HEK293 (cell line): ENCODE data around the gene TMEM132A.

ENCODE experiments used
- CTCF ChIA-PET: fragments of 350-600 bp; formaldehyde crosslinking; extraction: SDS; loops from one replicate; lab custom pipeline; 2021; ENCODE audit warnings: antibody characterized with exemption; lab: Yijun Ruan, JAX
- POLR2A ChIA-PET: fragments of 300-600 bp; formaldehyde crosslinking; extraction: SDS; loops from one replicate; lab custom pipeline; 2020; ENCODE audit warnings: antibody characterized with exemption, inconsistent platforms; lab: Yijun Ruan, JAX
- H3K27ac ChIP-seq: fragments of 200-500 bp; sonication (Bioruptor generic); 2 replicates; pipeline ENCODE4 v1.5.1; 2014; ENCODE audit warnings: low read depth, low read length, control low read depth, inconsistent platforms; ENCODE audit errors: extremely low read depth
- H3K36me3 ChIP-seq, 2 experiments: fragments of 200-500 bp in 1 of 2; sonication (Bioruptor generic) in 1 of 2; 1 replicate in 1 of 2; 2 replicates in 1 of 2; pipeline ENCODE4 v1.5.1; 2014 to 2017; ENCODE audit warnings: inconsistent platforms in 2 of 2, low read length in 2 of 2; ENCODE audit not compliant: control insufficient read depth in 2 of 2, insufficient read depth in 1 of 2
- H3K4me1 ChIP-seq: fragments of 200-500 bp; sonication (Bioruptor generic); 2 replicates; pipeline ENCODE4 v1.5.1; 2014; ENCODE audit warnings: mild to moderate bottlenecking, low read length, inconsistent platforms; ENCODE audit not compliant: control insufficient read depth, insufficient read depth
- H3K4me3 ChIP-seq: 2 replicates; pipeline ENCODE4 v1.5.1; 2011; ENCODE audit warnings: low read depth, mild to moderate bottlenecking, control low read depth, low read length, moderate library complexity
- H3K9me3 ChIP-seq: fragments of 200-500 bp; sonication (Bioruptor generic); 2 replicates; pipeline ENCODE4 v1.5.1; 2014; ENCODE audit warnings: low read depth, low read length, inconsistent platforms; ENCODE audit not compliant: control insufficient read depth, insufficient read depth
- GFI1B ChIP-seq: fragments of 450-650 bp; formaldehyde crosslinking; IDR thresholded peaks from 2 replicates; pipeline ENCODE4 v1.5.1; 2016; ENCODE audit warnings: missing biosample characterization, missing genetic modification characterization
- GLI2 ChIP-seq: fragments of 450-650 bp; formaldehyde crosslinking; IDR thresholded peaks from 2 replicates; pipeline ENCODE4; 2017; ENCODE audit warnings: missing biosample characterization, missing genetic modification characterization, low read depth, borderline replicate concordance
- KLF8 ChIP-seq: fragments of 450-650 bp; formaldehyde crosslinking; IDR thresholded peaks from 2 replicates; pipeline ENCODE4 v1.5.1; 2016; ENCODE audit warnings: missing biosample characterization, missing genetic modification characterization
- MZF1 ChIP-seq: fragments of 450-650 bp; formaldehyde crosslinking; IDR thresholded peaks from 2 replicates; pipeline ENCODE4 v1.5.1; 2017; ENCODE audit warnings: missing biosample characterization, missing genetic modification characterization, borderline replicate concordance
- ZIC2 ChIP-seq: fragments of 450-650 bp; formaldehyde crosslinking; IDR thresholded peaks from 2 replicates; pipeline ENCODE4 v1.5.1; 2016; ENCODE audit warnings: missing biosample characterization, missing genetic modification characterization
- ZNF174 ChIP-seq: fragments of 450-650 bp; formaldehyde crosslinking; IDR thresholded peaks from 2 replicates; pipeline ENCODE4 v1.5.0; 2017; ENCODE audit warnings: missing biosample characterization, mild to moderate bottlenecking, missing genetic modification characterization
- ZNF175 ChIP-seq: fragments of 450-650 bp; formaldehyde crosslinking; IDR thresholded peaks from 2 replicates; pipeline ENCODE4 v1.5.1; 2016; ENCODE audit warnings: missing biosample characterization, missing genetic modification characterization
- ZNF311 ChIP-seq: fragments of 450-650 bp; formaldehyde crosslinking; IDR thresholded peaks from 2 replicates; pipeline ENCODE4 v1.5.1; 2017; ENCODE audit warnings: missing biosample characterization, missing genetic modification characterization, borderline replicate concordance
- ZNF324 ChIP-seq: fragments of 450-650 bp; formaldehyde crosslinking; IDR thresholded peaks from 2 replicates; pipeline ENCODE4 v1.5.1; 2016; ENCODE audit warnings: missing biosample characterization, missing genetic modification characterization
- ZNF394 ChIP-seq: fragments of 450-650 bp; formaldehyde crosslinking; IDR thresholded peaks from 2 replicates; pipeline ENCODE4 v1.5.1; 2016; ENCODE audit warnings: missing biosample characterization, missing genetic modification characterization, mild to moderate bottlenecking, moderate library complexity, borderline replicate concordance
- ZNF416 ChIP-seq: fragments of 450-650 bp; formaldehyde crosslinking; IDR thresholded peaks from 2 replicates; pipeline ENCODE4 v1.5.1; 2016; ENCODE audit warnings: missing biosample characterization, missing genetic modification characterization
- ZNF449 ChIP-seq: fragments of 450-650 bp; formaldehyde crosslinking; IDR thresholded peaks from 2 replicates; pipeline ENCODE4 v1.5.1; 2017; ENCODE audit warnings: missing biosample characterization, mild to moderate bottlenecking, missing genetic modification characterization, moderate library complexity
- ZNF600 ChIP-seq: fragments of 450-650 bp; formaldehyde crosslinking; IDR thresholded peaks from 2 replicates; pipeline ENCODE4 v1.5.1; 2016; ENCODE audit warnings: missing biosample characterization, missing genetic modification characterization
- ZNF654 ChIP-seq: fragments of 450-650 bp; formaldehyde crosslinking; IDR thresholded peaks from 2 replicates; pipeline ENCODE4 v1.5.1; 2016; ENCODE audit warnings: low read depth, missing biosample characterization, missing genetic modification characterization
- ZNF677 ChIP-seq: fragments of 450-650 bp; IDR thresholded peaks from 2 replicates; pipeline ENCODE4 v1.5.0; 2018; ENCODE audit warnings: missing biosample characterization, mild to moderate bottlenecking, missing genetic modification characterization, moderate library complexity
- ZSCAN18 ChIP-seq: fragments of 450-650 bp; formaldehyde crosslinking; IDR thresholded peaks from 2 replicates; pipeline ENCODE4 v1.5.1; 2016; ENCODE audit warnings: missing biosample characterization, missing genetic modification characterization
- TF ChIP-seq, protein P1 (sequence below): fragments of 450-650 bp; IDR thresholded peaks from 2 replicates; pipeline ENCODE4 v1.5.1; 2018; ENCODE audit warnings: missing biosample characterization, mild to moderate bottlenecking, missing genetic modification characterization
- TF ChIP-seq, protein P2 (sequence below): sonication (generic); formaldehyde crosslinking; IDR thresholded peaks from 2 replicates; pipeline ENCODE4 v1.8.1; 2022; ENCODE audit warnings: mild to moderate bottlenecking, moderate library complexity, missing genetic modification reagents
- TF ChIP-seq, protein P3 (sequence below): fragments of 450-650 bp; formaldehyde crosslinking; conservative IDR thresholded peaks from 2 replicates; pipeline ENCODE4 v1.5.1; 2016; ENCODE audit warnings: low read depth, missing biosample characterization, missing genetic modification characterization

The TMEM132A gene

DNA sequence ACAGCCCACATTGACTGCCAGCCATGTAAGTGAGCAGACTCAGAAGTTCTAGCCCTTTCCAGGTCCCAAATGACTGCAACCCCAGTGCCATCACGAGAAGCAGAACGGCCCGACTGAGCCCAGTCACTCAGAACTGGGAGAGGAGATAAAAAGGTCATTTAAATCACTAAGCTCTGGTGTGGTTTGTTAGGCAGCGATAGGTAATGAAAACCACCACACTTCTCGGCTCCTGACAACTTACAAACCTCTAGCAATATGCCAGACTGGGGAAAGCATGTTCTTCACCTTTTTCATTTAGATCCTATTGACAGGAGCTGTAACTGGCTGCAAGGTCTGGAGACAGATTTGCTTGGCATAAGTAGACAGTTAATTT lies 21.0 kb downstream of the TMEM132A start (continued):
- TF ChIP-seq ZNF174 (tag by site-specific recombination) (no peak), ZNF416 (tag by site-specific recombination) (no peak)

DNA sequence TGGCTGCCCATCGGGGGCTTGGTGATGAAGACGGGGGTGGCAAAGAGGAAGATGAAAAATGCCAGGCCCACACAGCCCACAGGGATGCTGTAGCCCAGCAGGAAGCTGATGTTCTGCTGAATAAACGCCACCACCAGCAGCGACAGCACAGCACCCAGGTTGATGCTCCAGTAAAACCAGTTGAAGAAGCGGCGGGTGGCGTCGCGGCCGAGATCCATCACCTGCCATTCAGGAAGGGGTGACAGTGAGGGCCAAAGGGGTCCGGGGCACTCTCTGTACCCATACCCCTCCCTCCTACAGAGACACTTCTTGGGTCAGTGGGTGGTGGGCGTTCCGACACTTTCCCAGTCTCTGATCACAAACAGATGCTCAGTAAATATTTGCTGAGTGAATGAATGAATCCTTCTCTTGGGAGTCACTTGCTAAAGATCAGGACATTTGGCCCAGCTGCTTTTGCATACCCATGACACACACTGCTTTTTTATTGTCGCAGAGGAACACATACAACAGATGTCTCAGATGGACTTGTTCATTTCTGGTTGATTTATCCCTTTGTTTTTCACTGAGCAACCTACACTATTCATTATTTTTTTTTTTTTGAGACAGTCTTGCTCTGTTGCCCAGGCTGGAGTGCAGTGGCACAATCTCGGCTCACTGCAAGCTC lies 22.5 kb downstream of the TMEM132A start:
- no peaks in the 10 kb centered on the region for H3K36me3 ChIP-seq
- H3K27ac ChIP-seq, result no peak overlapping the region
- H3K4me1 ChIP-seq, result no peaks in the 10 kb centered on the region
- CTCF ChIA-PET, result no interaction called here
- H3K9me3 ChIP-seq, result no peaks in the 10 kb centered on the region
- no peak for TF ChIP-seq ZNF394 (tag by site-specific recombination)
- TF ChIP-seq KLF8 (tag by site-specific recombination), result no peak
- no peak for TF ChIP-seq ZNF175 (tag by site-specific recombination)
- TF ChIP-seq GLI2 (tag by site-specific recombination), result no peak
- TF ChIP-seq ZNF449 (tag by site-specific recombination), result no peak
- TF ChIP-seq ZNF600 (tag by site-specific recombination), result no peak
- TF ChIP-seq, protein P1, sequence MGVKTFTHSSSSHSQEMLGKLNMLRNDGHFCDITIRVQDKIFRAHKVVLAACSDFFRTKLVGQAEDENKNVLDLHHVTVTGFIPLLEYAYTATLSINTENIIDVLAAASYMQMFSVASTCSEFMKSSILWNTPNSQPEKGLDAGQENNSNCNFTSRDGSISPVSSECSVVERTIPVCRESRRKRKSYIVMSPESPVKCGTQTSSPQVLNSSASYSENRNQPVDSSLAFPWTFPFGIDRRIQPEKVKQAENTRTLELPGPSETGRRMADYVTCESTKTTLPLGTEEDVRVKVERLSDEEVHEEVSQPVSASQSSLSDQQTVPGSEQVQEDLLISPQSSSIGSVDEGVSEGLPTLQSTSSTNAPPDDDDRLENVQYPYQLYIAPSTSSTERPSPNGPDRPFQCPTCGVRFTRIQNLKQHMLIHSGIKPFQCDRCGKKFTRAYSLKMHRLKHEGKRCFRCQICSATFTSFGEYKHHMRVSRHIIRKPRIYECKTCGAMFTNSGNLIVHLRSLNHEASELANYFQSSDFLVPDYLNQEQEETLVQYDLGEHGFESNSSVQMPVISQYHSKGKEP, result no peak
- TF ChIP-seq MZF1 (tag by site-specific recombination), result no peak
- H3K4me3 ChIP-seq, result no peak overlapping the region
- POLR2A ChIA-PET, result no interaction called here

DNA sequence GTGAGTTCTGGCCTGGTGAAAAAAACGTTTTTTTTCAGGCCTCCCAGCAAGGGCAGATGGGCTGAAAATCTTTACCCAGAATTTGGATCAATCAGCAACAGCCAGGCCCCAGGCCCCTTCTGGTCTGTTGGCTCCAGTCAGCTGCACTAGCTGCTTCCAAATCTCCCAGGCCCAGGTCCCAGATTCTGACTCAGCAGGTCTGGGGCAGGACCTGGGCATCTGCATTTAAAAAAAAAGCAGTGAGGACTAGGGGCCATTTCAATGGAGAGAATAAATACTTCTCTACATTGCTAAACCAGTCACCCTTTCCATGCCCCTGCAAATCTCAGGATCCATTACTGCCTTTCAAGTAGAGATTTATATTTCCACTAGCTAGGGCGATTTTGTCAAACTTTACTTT lies 23.4 kb downstream of the TMEM132A start:
- Histone ChIP-seq H3K27ac (no peak overlapping the region), H3K9me3 (no peaks in the 10 kb centered on the region), H3K4me1 (no peaks in the 10 kb centered on the region), H3K36me3 (no peaks in the 10 kb centered on the region), H3K4me3 (no peak overlapping the region)
- ChIA-PET POLR2A (no interaction called here), CTCF (interaction anchor here (0.6 kb wide), 1 partner anchor 244 kb away, joined by 3 read pairs; no protein-coding TSS in a partner anchor)
- TF ChIP-seq GFI1B (tag by site-specific recombination) (no peak), ZIC2 (tag by site-specific recombination) (no peak), ZNF324 (tag by site-specific recombination) (no peak), ZNF654 (no peak), ZNF311 (tag by site-specific recombination) (no peak), ZNF677 (tag by site-specific recombination) (no peak), ZSCAN18 (tag by site-specific recombination) (no peak)
- TF ChIP-seq, protein P2, sequence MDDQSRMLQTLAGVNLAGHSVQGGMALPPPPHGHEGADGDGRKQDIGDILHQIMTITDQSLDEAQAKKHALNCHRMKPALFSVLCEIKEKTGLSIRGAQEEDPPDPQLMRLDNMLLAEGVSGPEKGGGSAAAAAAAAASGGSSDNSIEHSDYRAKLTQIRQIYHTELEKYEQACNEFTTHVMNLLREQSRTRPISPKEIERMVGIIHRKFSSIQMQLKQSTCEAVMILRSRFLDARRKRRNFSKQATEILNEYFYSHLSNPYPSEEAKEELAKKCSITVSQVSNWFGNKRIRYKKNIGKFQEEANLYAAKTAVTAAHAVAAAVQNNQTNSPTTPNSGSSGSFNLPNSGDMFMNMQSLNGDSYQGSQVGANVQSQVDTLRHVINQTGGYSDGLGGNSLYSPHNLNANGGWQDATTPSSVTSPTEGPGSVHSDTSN (CRISPR knock-in tag), result no peak
- TF ChIP-seq, protein P3, sequence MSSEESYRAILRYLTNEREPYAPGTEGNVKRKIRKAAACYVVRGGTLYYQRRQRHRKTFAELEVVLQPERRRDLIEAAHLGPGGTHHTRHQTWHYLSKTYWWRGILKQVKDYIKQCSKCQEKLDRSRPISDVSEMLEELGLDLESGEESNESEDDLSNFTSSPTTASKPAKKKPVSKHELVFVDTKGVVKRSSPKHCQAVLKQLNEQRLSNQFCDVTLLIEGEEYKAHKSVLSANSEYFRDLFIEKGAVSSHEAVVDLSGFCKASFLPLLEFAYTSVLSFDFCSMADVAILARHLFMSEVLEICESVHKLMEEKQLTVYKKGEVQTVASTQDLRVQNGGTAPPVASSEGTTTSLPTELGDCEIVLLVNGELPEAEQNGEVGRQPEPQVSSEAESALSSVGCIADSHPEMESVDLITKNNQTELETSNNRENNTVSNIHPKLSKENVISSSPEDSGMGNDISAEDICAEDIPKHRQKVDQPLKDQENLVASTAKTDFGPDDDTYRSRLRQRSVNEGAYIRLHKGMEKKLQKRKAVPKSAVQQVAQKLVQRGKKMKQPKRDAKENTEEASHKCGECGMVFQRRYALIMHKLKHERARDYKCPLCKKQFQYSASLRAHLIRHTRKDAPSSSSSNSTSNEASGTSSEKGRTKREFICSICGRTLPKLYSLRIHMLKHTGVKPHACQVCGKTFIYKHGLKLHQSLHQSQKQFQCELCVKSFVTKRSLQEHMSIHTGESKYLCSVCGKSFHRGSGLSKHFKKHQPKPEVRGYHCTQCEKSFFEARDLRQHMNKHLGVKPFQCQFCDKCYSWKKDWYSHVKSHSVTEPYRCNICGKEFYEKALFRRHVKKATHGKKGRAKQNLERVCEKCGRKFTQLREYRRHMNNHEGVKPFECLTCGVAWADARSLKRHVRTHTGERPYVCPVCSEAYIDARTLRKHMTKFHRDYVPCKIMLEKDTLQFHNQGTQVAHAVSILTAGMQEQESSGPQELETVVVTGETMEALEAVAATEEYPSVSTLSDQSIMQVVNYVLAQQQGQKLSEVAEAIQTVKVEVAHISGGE, result no peak
